Stimulated activated CD4-positive, alpha-beta T cell treated with anti-CD3 and anti-CD28 coated beads, Interleukin-1b, Interleukin-23, amount 100 ng/mL, for 24 hours (primary cell): ENCODE measurements around the gene GAGE12E.
"Not testable (repeated sequence)": the region's sequence is repeated elsewhere in the genome, so short reads cannot be mapped to it uniquely, and the experiment has no call there.

Source experiments
- DNase-seq, 4 experiments: peaks; one replicate each; pipeline ENCODE4 v3.0.0-alpha.2; 2020; ENCODE audit warnings: low read depth in 4 of 4, low spot score in 1 of 4

GAGE12E gene

DNA sequence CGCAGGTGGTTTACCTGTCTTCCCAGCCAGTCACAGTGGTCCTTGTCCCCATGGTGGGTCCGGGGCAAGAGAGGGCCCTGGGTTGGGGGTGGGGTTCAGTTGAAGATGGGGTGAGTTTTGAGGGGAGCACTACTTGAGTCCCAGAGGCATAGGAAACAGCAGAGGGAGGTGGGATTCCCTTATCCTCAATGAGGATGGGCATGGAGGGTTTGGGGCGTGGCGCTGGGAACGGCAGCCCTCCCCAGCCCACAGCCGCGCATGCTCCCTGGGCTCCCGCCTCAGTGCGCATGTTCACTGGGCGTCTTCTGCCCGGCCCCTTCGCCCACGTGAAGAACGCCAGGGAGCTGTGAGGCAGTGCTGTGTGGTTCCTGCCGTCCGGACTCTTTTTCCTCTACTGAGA, at the start of gene GAGE12E:
Gene GAGE12E (plus strand): TSS at position 301 of the 400 bp plus-strand sequence. CDS start 1,155 bp downstream, outside the sequence.
- not testable (repeated sequence) for DNase-seq

DNA sequence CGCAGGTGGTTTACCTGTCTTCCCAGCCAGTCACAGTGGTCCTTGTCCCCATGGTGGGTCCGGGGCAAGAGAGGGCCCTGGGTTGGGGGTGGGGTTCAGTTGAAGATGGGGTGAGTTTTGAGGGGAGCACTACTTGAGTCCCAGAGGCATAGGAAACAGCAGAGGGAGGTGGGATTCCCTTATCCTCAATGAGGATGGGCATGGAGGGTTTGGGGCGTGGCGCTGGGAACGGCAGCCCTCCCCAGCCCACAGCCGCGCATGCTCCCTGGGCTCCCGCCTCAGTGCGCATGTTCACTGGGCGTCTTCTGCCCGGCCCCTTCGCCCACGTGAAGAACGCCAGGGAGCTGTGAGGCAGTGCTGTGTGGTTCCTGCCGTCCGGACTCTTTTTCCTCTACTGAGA, 19.2 kb upstream of the GAGE12E start, which contains the start of gene GAGE12C:
Gene GAGE12C (plus strand): TSS at position 301 of the 400 bp plus-strand sequence. CDS start 1,155 bp downstream, outside the sequence.
- not testable (repeated sequence) for DNase-seq

DNA sequence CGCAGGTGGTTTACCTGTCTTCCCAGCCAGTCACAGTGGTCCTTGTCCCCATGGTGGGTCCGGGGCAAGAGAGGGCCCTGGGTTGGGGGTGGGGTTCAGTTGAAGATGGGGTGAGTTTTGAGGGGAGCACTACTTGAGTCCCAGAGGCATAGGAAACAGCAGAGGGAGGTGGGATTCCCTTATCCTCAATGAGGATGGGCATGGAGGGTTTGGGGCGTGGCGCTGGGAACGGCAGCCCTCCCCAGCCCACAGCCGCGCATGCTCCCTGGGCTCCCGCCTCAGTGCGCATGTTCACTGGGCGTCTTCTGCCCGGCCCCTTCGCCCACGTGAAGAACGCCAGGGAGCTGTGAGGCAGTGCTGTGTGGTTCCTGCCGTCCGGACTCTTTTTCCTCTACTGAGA, 9.7 kb upstream of the GAGE12E start, which contains the start of gene GAGE12D:
Gene GAGE12D (plus strand): TSS at position 301 of the 400 bp plus-strand sequence. CDS start 1,155 bp downstream, outside the sequence.
- not testable (repeated sequence) for DNase-seq

DNA sequence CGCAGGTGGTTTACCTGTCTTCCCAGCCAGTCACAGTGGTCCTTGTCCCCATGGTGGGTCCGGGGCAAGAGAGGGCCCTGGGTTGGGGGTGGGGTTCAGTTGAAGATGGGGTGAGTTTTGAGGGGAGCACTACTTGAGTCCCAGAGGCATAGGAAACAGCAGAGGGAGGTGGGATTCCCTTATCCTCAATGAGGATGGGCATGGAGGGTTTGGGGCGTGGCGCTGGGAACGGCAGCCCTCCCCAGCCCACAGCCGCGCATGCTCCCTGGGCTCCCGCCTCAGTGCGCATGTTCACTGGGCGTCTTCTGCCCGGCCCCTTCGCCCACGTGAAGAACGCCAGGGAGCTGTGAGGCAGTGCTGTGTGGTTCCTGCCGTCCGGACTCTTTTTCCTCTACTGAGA, 9.5 kb downstream of the GAGE12E start, which contains the start of gene GAGE12F:
Gene GAGE12F (plus strand): TSS at position 301 of the 400 bp plus-strand sequence. CDS start 1,155 bp downstream, outside the sequence.
- not testable (repeated sequence) for DNase-seq

GRCh38 chrX:49568728-49569127, 17.6 kb downstream of the GAGE12E start:
- not testable (repeated sequence) for DNase-seq

GRCh38 chrX:49569152-49569551, 18.1 kb downstream of the GAGE12E start:
- DNase-seq: not testable (repeated sequence)

- DNase-seq: not testable (repeated sequence)
Observed at GRCh38 chrX:49570100-49570499, 19.0 kb downstream of the GAGE12E start, which contains the start of gene GAGE12G. Gene GAGE12G (plus strand): TSS chrX:49570400. CDS start chrX:49571555, 1,155 bp downstream.

GRCh38 chrX:49579649-49580048, 28.6 kb downstream of the GAGE12E start, which contains the start of gene GAGE12H:
Gene GAGE12H (plus strand): TSS chrX:49579949. CDS start chrX:49581104, 1,155 bp downstream.
- DNase-seq: not testable (repeated sequence)

DNA sequence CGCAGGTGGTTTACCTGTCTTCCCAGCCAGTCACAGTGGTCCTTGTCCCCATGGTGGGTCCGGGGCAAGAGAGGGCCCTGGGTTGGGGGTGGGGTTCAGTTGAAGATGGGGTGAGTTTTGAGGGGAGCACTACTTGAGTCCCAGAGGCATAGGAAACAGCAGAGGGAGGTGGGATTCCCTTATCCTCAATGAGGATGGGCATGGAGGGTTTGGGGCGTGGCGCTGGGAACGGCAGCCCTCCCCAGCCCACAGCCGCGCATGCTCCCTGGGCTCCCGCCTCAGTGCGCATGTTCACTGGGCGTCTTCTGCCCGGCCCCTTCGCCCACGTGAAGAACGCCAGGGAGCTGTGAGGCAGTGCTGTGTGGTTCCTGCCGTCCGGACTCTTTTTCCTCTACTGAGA, 38.1 kb downstream of the GAGE12E start, which contains the start of gene GAGE2A:
Gene GAGE2A (plus strand): TSS at position 301 of the 400 bp plus-strand sequence. CDS start 1,155 bp downstream, outside the sequence.
- not testable (repeated sequence) for DNase-seq

GRCh38 chrX:49589769-49590478, 38.8 kb downstream of the GAGE12E start:
- not testable (repeated sequence) for DNase-seq

GRCh38 chrX:49590488-49590887, 39.4 kb downstream of the GAGE12E start:
- not testable (repeated sequence) for DNase-seq

GRCh38 chrX:49598720-49599119, 47.6 kb downstream of the GAGE12E start, which contains the start of gene GAGE1:
Gene GAGE1 (plus strand): TSS chrX:49599020. CDS start chrX:49600175, 1,155 bp downstream.
- DNase-seq: not testable (repeated sequence)
